Fibroblast of villous mesenchyme (primary cell): ENCODE measurements around the gene TLE3. TPM values are rescaled to one million over a fixed set of nuclear protein-coding genes. Genes with fewer than 3 reads are reported as not detected.
A peak's percentile ranks its signal among the peaks of the same experiment; 100 is the strongest.

Experiments
- DNase-seq: peaks from one replicate; pipeline ENCODE4 v3.0.0-alpha.2; 2010; ENCODE audit warnings: low read depth
- H3K4me3 ChIP-seq: 2 replicates; pipeline ENCODE4 v1.5.1; 2011; ENCODE audit warnings: low read depth, mild to moderate bottlenecking, low read length
- small RNA-seq: library from RNA; depleted of rRNA; stranded (forward); fragments of <200 nt; gene quantifications from one replicate; pipeline ENCODE3, GENCODE V24; 2012
- total RNA-seq: library from RNA; depleted of rRNA; stranded (reverse); fragments of >200 nt; gene quantifications from 2 replicates; pipeline ENCODE4 v1.2.3, GENCODE V29; 2012
- TF ChIP-seq, protein P1 (sequence below): IDR thresholded peaks from 2 replicates; pipeline ENCODE4 v1.5.1; 2012; ENCODE audit warnings: low read depth, mild to moderate bottlenecking, low read length; ENCODE audit not compliant: insufficient read depth

TLE3 gene
- total RNA-seq, 1 donor: 13.0 TPM

DNA sequence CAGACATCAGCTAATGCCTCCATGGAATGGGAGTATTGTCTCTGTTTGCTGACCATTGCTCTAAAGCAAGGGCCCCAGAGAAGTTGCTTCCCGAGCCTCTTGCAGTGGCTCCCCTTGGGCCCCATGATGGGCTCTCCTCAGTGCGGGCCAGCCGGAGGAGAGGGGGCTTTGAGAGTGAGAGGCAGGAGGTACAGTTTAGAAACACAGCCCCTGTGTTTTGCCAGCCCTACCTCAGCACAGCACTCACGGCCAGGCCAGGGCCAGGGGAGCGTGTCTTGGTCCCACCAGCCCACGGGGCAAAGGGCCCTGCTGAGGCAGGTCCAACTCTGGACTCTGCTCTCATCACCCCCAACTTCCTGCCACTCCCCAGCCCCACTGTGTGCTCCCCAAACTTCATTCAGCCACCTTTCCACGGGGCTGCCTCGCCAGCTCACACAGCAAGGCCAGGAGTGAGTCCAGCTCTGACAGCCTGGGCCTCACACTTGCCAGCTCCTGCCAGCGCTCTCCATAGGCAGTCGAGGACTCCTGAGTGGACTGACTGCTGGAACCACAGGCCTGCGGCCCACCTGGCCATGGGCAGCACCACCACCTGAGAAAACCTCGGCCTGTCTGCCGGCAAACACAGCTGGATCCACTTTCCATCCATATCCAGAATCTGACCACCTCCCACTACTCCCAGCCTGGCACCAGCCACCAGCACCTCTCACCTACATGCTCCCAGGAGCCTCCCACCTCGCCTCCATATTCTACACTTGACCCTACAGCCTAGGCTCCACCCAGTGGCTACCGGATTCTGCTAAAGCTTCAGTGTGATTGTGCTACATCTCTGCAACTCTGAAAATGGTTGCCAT is 99.0 kb downstream of the TLE3 start:
- H3K4me3 ChIP-seq: no peak overlapping the region
- DNase-seq: no peak
- TF ChIP-seq, protein P1, sequence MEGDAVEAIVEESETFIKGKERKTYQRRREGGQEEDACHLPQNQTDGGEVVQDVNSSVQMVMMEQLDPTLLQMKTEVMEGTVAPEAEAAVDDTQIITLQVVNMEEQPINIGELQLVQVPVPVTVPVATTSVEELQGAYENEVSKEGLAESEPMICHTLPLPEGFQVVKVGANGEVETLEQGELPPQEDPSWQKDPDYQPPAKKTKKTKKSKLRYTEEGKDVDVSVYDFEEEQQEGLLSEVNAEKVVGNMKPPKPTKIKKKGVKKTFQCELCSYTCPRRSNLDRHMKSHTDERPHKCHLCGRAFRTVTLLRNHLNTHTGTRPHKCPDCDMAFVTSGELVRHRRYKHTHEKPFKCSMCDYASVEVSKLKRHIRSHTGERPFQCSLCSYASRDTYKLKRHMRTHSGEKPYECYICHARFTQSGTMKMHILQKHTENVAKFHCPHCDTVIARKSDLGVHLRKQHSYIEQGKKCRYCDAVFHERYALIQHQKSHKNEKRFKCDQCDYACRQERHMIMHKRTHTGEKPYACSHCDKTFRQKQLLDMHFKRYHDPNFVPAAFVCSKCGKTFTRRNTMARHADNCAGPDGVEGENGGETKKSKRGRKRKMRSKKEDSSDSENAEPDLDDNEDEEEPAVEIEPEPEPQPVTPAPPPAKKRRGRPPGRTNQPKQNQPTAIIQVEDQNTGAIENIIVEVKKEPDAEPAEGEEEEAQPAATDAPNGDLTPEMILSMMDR: no peak

DNA sequence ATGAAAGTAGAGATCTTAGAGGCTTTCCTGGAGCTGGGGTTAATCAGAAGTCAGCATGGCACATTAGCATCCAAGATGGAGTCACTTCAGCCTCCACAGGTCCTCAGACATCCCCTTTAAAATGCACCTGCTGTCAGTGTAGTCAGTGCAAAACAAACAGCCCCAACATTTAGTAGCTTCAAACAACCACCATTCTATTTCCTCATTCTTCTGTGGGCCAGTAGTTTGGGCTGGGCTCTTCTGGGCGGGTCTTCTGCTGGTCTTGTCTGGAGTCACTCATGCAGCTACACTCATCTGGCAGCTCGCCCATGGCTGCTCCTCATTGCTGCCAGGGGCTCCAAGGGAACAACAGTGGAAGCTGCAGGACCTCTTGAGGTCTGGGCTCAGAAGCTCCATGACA is 99.9 kb downstream of the TLE3 start:
- no peak for DNase-seq

More for the DNA sequence above, 99.9 kb downstream of the TLE3 start:
- TF ChIP-seq, protein P1: no peak
- no peak overlapping the region for H3K4me3 ChIP-seq

Small RNA genes lying within 50 kb of the gene (small RNA-seq; reads per million reads assigned to genes)
- gene MIR629: 7.3 reads per million, percentile 87 among the genes with 10 or more reads in this experiment
